ENCODE results near the gene GLT6D1.

The GLT6D1 gene

DNA sequence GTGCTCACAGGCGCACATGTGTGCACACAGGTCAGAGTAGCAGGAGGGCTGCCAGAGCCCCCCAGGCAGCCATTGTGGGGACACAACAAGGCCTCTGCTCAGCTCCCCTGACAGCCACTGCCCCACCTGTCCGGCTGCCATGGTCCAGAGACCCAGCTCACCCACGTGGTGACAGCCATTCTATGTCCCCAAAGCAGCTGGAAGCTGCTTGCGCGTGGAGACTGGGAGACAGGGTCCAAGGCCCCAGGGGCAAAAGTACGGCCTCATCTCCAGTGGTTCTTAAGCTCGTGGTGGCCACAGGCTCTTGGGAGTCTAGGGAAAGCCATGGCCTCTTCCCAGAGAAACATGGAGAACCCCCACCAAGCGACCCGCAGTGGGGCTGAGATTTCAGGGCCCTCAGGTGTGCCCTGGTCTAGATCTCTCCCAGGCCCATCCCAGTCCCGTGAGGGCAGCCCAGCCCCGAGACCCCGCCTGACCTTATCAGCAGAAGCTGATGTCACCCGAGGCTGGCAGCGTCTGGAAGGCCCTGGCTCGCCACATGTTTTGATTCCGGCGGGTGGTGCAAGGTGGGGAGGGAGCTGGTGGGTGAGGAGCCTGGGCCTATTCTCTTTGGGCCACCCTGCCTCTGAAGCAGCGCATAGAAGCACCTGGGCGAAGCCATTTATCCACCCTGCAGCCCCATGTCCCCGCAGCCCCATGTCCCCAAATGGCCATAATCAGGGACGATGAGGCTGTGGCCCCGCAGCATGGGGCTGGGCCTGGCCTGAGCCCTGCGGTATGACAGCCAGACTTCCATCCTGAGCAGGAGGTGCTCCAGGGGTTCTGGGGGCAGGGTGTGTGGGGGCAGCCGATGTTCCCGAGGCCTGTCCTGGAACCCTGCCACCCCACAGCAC, 31.7 kb downstream of the GLT6D1 start:
- DNase-seq, result no peak

DNA sequence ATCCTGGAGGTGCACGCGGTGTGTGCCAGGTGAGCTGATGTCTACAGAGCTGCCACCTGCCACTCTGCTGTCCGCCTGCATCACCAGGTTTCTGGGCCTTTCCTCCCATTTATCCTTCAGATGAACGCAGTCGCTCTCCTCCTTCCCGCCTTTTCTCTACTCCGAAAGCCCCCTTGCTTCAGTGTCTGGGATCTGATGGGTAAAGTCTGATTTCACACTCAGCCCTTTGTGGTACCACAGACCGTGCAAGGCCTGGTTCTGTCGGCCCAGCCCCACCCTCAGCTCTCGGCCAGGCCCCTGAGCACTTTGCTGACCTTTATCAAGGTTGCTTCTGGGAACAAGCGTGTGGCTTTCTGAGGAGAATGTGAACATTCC, 32.5 kb downstream of the GLT6D1 start:
- DNase-seq, result no peak

DNA sequence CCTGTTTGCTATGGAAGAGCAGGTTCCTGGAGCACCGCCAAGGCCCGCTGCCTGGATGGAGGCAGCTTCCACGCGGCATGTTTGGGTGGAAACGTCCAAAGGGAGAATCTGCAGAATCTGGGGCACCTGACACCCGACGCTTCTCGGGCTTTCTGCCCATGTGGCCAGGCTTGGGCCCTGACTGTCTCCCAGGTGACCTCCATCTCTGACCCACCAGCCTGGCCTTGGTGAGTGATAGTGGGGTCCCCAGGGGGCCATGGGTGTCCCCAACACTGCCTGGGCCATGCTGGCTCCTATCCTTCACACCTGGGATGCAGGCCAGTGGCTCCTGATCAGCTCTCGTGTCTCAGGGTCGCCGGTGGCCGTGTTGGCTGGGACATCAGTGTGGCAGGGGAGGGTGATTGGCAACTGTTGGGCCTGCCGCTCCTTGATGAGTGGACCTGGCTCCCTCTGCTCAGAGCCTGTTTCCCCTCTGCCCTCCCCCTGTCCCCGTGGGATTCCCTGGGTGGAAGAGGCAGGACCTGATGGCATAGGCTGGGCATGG, 34.0 kb downstream of the GLT6D1 start:
- no peak for DNase-seq

DNA sequence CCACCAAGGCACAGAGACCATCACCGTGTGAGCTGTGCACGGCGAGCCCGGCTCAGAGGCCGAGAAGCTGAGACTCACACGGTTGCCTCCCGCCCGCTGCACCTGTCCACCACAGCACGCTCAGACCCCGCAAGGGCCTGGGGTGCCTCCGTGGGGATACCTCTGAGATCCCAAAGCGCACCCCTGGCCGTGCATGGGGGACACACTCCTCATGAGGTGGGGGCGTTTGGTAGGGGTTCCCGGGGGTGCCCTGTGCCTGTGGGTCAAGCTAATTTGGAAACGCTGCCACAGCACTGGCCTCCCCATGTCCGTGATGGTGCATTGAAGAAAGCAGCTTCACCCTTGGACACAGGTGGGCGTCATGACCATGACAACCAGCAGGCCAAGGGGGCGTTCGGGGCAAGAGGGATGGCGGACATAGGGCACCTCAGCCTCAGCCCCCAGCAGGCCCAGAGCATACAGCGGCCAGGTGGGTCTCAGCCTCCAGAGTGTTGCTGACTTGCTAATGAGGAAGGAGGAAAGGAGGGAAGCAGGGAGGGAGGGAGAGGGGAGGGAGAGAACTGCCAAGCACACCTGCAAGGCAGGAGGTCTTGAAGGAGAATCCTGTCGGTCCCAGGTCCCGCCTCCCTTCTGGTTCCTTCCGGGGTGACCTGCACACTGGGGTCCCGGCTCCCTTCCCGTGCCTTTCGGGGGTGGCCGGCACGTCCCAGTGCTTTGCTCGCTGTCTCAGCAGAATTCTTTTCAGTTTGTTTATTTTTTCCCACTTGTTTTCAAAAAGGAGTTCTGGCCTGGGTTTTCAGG, 34.7 kb downstream of the GLT6D1 start:
- DNase-seq, result no peak

DNA sequence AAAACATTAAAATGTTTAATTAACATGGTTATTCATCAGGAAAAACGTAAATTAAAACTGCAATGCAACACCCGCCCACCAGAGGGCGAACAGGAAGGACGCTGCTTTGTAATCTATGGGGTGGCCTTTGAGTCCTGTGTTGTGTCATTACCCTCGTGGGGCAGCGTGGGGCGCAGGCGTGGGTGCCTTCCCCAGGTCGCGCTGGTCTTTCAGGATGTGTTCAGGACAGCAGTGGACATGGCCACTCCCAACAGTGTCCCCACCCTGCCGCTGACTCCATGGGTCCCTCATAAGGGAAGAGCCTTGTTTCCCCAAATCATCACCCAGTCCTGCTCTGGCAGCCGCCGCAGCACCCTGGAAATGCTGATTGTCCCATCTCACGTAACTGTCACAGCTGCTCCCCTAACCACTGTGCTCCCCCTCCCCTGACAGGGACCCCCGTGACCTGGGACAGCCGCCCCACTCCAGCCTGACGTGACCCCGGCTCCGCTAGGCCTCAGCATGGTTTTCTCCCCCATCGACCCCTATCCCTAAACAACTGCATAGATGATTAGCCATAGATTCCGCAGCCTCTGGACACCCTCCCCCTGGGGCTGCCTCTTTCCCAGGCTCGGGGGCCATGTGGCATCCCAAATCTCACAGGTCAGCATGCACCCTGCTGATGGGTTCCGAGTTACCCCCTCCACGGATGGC, 36.4 kb downstream of the GLT6D1 start:
- DNase-seq, result no peak

DNA sequence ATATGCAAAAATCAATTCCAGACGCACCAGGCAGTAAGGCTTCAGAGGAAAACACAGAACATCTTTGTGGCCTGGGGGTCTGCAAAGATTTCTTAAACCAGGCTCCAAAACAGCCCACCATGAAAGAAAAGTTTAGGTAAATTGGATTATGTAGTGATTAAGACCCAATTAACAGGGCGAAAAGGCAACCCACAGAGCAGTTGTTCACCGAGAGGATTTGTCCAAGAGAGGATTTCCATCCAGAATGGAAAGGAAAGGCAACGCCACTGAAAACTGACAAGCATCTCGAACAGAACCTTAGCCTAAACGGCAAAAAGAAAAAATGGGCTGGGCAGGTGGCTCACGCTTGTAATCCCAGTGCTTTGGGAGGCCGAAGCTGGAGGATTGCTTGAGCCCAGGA, 37.4 kb downstream of the GLT6D1 start:
- DNase-seq, result no peak

DNA sequence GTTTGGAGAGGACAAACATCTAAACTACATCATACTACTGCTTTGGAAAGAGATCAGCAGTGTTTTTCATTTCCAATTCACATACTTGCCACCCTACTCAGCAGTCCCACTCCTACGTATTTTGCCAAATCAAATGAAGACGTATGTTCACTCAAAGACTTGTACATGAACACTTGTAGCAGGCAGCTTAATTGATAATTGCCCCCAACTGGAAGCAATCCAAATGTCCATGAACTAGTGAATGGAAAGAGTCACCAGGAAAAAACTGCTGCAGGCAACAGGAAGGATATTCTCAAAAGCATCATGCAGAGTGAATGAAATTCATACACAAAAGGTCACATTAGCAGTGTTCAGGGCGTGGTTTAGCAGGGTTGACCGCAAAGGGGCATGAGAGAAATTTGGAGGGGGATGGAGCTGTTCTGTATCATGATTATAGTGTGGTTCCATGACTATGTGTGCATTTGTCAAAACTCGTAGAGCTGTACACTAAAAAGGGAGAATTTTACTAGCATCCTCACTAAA, 39.0 kb downstream of the GLT6D1 start:
- no peak for DNase-seq

DNA sequence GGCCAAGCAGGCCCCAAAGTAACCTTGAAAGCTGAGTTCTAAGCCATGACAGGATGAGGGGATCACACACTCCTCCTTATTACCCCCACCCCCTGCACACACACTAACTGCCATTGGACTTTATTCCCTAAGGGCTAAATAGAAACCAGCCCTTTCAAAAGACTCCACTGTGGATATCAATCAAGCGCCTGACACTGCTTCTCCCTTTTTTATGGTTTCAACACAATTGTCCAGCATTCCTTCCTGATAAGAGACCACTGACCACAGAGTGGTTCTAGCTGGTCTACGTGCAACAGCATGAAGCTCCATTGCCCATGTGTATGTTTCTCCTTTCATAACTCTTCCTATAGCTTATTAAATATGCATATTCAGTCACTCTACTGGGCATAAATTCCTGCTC, 43.1 kb downstream of the GLT6D1 start:
- DNase-seq, result no peak

DNA sequence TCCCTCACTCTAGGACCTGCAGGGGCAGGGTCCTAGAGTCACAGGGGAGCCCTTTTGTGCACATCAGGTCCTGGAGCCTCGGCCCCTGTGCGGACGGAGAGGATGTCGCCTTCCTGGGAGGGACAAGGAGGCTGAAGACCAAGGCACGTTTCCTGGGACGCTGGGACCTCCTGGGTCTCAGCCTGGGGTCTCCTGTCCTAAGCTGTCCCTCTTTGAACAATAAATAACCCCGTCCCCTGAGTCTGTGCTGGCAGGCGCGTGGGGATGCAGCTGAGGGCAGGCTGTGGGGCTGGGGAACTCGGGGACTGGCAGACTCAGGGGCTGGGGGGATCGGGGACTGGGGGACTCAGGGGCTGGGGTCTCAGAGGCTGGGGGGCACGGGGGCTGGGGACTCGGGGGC, 46.7 kb downstream of the GLT6D1 start:
- DNase-seq, result no peak

DNA sequence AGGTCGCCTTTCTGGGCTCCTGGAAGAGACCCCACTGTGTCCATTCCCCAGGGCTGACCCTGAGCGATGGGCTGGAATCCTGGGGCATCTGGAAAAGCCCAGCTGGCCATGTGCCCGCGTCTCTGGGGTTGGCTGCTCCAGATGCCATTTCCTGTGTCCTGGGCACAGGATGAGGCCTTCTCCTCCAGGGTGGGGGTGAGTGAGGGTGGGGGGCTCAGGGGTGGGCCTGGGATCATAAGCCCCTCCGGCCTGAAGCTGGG, 47.1 kb downstream of the GLT6D1 start:
- DNase-seq, result peak; percentile 45

DNA sequence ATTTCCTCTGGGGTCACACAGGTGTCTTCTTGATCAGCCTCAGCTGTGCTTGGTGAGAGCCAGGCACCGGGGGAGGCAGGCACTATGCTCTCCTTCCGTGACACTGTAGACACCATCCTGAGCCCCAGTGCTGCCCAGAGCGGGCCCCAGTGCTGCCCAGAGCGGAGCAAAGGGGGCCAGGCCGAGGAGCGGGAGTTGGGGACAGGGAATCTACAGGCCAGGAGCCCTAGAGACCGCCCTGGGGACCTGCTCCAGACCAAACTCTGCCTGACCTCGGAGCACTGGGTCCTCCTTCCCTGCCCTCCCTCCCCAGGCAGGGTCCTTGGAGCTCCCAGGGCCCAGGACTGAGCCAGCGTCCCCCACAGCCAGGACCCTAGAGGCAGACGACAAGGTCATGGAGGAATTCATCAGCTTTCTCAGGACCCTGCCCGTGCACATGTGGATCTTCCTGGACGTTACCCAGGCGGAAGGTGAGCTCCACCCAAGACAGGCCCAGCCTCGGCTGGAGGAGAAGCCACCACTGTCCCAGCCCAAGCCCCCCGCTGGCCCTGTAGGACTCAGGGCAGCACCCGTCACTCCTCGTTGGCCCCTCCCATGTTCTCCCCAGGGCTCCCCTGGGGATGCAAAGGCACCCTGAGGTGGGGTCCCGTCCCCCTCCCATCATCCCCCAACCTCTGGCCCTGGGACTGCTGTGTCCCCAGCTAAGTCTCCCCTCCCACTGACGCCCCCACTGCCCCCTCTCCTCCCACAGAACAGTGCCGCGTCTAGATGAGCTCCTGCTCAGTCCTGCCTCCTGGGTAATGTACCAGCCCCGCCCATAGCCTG, 47.6 kb downstream of the GLT6D1 start:
- no peak for DNase-seq

DNA sequence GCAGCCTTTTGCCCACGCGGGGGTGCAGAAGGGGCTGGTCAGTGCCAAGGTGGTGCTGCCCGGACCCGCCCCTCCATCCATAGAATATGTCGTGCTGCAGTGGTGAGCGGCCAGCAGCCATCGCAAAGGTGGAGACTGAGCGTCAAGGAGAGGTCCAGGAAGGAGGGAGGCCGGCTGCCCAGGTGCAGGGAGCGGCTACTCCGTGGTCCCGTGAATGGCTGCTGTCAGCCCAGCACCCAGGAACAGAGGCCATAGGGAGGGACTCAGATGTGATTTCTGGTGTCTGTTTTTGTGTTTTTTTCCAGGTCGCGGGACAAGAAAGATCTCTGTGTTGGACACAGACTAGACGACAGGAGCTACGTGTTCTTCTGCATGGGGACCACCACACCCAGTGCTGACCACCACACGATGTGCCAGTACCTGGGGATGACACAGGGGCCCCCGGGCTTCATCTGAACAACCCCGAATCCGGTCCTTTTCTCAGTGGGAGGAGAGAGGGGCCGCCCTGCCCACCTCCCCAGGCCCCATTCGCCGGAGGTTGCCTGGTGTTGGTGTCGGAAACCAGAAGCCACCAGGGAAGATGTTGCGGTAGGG, 48.8 kb downstream of the GLT6D1 start:
- DNase-seq, result no peak

DNA sequence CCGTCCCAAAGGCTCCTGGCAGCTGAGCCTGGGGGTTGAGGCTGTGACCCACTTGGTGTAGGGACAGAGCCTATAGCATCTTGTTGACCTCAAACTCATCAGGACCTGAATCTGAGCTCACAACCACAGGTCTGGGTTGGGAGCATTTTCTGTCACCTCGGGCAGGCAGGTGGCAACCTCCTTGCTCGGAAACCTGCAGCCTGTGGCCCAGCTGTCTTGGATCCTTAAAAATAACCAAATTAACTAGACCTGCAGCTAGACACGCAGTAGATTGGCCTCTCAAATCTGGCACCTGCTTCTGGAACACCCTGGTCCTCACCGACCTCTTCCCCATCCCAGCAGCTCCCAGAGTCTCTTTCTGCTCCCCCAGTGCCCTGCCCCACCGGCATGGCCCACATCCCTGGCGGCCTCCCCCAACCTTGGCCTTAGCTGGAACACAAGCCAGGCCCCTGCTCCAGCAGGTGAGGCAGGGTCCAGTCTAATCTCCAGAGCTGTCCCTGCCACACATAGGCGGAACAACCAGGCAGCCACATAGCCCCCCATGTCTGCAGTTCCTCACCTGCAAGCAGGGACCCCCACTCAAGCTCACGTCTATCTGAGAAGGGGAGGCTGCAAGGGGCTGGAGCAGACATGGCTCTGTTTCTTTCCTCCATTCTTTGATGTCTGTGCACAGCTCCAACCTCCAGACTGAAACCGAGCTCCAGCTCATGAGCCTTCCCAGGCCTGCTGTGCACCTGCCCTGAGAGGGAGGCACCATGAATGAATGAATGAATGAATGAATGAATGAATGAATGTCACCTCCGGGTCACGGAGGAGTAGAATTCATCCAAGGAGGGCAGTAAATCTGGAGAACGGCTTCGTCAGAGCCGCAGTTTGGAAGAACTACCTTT, 49.5 kb downstream of the GLT6D1 start:
- DNase-seq, result no peak

DNA sequence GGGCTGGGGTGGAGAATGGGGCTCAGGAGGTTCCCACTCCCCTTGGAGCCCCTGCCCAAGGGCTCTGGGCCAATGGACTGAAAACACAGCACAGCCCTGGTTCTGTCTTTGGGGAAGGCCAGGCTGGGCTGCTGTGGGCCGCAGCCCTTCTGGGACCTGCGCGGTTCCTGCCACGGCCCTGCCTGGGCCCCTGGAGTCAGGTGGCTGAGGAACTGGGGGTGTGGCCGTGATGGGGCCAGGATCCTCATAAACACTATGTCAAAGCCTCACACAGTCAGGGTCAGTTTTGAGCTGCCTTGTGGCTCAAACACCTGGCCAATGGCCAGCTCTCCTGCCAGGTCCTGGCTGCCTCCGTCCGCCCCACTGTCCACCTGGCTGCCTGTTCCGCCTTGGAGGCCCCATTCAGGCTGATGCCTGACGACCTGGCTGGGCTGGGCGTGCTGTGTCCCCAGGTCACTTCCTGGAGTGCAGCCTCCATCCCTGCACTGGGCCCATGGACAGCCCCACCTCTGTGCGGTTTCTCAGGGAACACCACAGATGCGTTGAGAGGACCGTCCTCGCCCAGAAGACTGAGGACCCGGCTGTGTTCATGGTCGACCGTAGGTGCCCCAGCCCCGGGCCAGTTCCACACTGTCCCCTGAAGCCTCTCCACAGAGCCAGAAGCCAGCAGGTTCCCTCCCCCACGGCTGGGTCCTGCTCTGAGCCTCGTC, 50.3 kb downstream of the GLT6D1 start:
- peak; percentile 49 for DNase-seq

DNA sequence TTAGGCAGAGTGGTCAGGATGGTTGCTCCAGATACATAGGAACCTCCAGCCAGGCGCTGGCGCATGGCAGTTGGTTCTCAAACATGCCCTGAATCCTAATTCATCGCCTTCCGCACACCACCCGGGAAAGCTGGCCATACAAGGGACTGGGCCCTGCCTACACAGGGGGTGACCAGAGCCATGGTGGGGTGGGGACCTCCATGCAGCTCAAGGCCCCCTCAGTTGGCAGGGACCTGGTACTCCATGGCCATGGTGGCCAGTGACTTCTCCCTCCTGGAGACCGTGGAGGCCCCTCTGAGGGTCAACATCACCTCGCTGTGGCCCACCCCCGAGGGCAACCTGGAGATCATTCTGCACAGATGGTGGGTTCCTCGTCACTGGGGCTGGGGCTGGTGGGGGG, 51.0 kb downstream of the GLT6D1 start:
- no peak for DNase-seq

DNA sequence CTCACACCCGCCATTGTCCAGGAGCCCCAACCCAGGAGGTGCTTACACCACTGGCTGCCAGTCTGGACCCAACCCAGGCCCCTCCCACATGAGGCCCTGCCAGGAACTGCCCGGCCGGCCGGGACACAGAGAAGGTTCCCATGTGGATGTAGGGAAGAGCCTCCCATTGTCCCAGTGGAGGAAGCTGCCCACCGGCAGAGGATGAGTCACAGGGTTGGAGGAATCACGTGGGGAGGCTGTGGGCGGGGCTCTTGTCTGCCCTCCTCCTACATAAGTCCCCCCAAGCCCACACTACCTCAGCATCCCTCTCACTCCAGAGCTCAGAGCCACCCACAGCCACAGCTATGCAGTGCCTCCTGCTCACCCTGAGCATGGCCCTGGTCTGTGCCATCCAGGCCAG, 51.7 kb downstream of the GLT6D1 start:
- DNase-seq, result peak; percentile 51

DNA sequence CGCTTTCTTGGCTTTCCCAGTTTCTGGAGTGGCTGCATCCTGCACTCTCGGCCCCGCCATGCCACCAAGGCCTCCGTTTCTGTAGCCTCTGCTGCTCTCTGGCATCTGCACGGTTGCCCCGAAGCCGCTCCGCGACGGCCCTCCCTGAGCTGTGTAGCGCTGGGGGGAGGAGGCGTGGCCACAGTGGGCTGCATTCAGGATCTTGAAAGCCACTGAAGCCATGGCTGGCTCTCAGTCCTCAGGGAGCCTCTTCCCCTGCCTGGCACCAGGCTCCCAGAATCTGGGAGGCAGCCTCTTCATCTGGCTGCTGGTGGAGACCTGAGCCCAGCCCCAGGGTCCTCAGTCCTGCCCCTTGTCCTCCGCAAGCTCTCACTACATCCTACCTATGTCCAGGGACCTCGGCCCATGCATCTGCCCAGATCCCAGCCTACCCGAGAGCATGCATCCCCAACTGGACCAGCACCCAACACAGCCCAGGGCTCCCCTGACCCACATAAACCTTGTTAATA, 52.7 kb downstream of the GLT6D1 start:
- no peak for DNase-seq

DNA sequence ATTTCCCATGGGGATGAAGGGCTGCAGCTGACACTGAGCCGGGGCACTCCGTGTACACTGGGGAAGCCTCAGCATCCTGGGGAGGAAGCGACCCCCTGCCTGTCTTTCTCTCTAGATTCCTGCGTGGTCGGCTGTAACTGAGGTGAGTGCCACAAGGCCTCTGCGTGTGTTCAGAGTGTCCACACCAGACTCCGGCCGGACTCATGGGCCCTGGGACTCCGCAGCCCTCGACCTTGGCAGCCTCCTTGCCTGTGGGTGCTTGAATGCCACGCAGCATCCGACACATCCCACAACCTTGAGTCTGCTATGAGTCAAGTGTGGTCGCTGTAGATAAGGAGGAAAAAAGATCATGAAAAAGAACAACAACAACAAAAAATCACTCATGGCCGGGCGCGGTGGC, 54.4 kb downstream of the GLT6D1 start:
- DNase-seq, result peak; percentile 47

DNA sequence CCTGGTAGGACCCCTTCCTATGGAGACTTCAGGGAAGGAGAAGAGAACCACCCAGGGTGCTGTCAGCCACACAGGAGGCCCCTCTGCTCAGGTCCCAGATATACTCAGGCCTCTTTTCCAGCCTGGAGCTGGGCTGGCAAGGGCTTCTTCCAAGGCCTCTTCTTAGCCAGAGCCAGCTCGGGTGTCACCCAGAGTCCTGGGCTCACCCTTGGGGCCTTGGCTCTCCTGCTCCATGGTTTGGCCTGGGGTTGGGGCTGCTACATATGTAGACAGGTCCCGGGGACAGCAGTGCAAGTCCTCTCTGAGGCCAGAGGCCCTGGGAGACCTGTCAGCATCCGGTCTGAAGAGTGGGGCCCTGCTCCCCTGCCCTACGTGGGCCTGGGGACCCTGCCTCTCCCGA, 55.0 kb downstream of the GLT6D1 start:
- peak; percentile 44 for DNase-seq

DNA sequence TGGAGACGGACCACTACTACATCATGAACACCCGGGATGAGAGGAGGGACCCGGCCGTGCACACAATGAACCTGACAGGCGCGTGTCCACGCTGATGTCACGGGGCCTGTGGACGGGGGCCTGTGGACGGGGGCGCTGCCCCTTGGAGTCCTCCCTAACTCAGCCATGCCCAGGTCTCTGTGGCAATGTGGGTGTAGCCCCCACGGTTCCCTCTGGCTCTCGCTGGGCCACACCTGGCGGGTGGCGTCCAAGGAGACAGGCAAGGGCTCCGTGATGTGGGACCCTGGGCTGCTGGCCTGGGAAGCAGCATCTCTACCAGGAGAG, 55.7 kb downstream of the GLT6D1 start:
- peak; percentile 46 for DNase-seq

Measured in islet precursor cell (in vitro differentiated cells).